C4-2B (cell line): ENCODE measurements around the gene SOX5.

Experiments
- CTCF ChIP-seq: fragments of 450-650 bp; conservative IDR thresholded peaks from 2 replicates; pipeline ENCODE4 v1.5.1; 2017; ENCODE audit warnings: mild to moderate bottlenecking
- ZFX ChIP-seq: fragments of 450-650 bp; IDR thresholded peaks from 2 replicates; pipeline ENCODE4 v1.6.1; 2017

- TF ChIP-seq CTCF (no peak), ZFX (no peak)
Observed at GRCh38 chr12:23684121-23684520, 265.3 kb downstream of the SOX5 start.
